Measurements from ENCODE around the gene TMEM43. TPM values are rescaled to one million over a fixed set of nuclear protein-coding genes. Genes with fewer than 3 reads are reported as not detected.

Gene TMEM43
- total and polyA plus RNA-seq, 9 donors, result 72.0 to 104 (median 87.3) TPM

DNA sequence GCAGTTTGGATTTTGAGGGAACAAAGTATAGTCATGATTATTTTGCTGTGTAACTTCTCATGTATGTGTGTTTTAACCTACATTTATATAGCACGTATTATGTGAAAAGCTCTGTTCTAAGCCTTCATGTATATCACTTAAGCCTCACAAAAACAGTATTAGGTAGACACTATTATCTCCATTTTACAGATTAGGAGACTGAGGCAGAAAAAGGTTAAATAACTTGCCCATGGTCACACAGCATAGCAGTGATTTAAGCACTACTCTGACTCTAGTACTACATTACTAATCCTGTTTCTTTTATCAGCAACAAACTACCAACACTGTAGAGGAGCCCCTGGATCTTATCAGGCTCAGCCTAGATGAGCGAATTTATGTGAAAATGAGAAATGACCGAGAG lies 56.4 kb downstream of the TMEM43 start:
- DNase-seq, result no peak
- intact Hi-C loops (cut with DNase I), result no loop called here
- Histone ChIP-seq H3K27ac (no peak overlapping the region), H3K4me1 (ENCODE audit: insufficient read depth) (peaks cover 9% of the 10 kb centered on the region), H3K4me3 (no peak overlapping the region), H3K9me3 (no peaks in the 10 kb centered on the region), H3K27me3 (no peaks in the 10 kb centered on the region), H3K36me3 (no peaks in the 10 kb centered on the region)
- TF ChIP-seq, protein P1, sequence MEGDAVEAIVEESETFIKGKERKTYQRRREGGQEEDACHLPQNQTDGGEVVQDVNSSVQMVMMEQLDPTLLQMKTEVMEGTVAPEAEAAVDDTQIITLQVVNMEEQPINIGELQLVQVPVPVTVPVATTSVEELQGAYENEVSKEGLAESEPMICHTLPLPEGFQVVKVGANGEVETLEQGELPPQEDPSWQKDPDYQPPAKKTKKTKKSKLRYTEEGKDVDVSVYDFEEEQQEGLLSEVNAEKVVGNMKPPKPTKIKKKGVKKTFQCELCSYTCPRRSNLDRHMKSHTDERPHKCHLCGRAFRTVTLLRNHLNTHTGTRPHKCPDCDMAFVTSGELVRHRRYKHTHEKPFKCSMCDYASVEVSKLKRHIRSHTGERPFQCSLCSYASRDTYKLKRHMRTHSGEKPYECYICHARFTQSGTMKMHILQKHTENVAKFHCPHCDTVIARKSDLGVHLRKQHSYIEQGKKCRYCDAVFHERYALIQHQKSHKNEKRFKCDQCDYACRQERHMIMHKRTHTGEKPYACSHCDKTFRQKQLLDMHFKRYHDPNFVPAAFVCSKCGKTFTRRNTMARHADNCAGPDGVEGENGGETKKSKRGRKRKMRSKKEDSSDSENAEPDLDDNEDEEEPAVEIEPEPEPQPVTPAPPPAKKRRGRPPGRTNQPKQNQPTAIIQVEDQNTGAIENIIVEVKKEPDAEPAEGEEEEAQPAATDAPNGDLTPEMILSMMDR (IDR thresholded peaks at IDR 0.05), result no peak
- TF ChIP-seq POLR2A (IDR thresholded peaks at IDR 0.05), result no peak
- TF ChIP-seq EP300 (IDR thresholded peaks at IDR 0.05), result no peak
- 93 to 97% (median 97%) methylated on average over 3 of the region's 3 CpGs for WGBS, 3 donors

DNA sequence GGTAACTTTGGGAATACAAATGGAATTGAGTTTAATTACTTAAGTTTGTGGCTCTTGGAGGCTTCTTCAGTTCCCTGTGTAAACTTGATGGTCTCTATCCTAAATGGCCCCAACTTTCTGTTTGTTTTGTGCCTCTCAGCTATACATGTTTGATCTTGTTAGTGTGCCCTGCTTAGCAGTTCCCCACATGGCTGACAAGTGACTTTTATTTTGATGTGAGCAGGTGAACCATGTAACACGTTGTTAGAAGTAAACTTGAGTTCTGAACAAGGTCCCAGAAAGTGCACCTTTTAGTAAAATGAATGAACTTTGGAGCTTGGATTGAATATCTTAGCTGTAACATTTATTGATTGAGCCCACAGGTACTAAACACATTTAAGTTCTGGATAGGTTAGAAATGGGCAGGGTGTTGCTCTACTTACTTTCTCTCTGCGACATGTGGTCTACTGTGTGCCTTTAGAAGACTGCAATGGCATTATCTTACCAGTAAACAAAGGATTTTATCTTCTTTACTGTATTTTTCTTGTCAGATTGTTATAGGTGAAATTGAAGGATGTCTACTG lies 58.2 kb downstream of the TMEM43 start:
- no peaks in the 10 kb centered on the region for H3K36me3 ChIP-seq
- no peak for DNase-seq
- TF ChIP-seq, protein P1 (IDR thresholded peaks at IDR 0.05), result no peak
- TF ChIP-seq EP300 (IDR thresholded peaks at IDR 0.05), result no peak
- TF ChIP-seq POLR2A (IDR thresholded peaks at IDR 0.05), result no peak
- peaks cover 2% of the 10 kb centered on the region for H3K4me1 ChIP-seq (ENCODE audit: insufficient read depth)
- intact Hi-C loops (cut with DNase I), result no loop called here
- no peaks in the 10 kb centered on the region for H3K9me3 ChIP-seq
- 55 to 60% (median 55%) methylated on average over 2 of the region's 2 CpGs for WGBS, 3 donors
- no peak overlapping the region for H3K27ac ChIP-seq
- H3K27me3 ChIP-seq, result no peaks in the 10 kb centered on the region
- no peak overlapping the region for H3K4me3 ChIP-seq

DNA sequence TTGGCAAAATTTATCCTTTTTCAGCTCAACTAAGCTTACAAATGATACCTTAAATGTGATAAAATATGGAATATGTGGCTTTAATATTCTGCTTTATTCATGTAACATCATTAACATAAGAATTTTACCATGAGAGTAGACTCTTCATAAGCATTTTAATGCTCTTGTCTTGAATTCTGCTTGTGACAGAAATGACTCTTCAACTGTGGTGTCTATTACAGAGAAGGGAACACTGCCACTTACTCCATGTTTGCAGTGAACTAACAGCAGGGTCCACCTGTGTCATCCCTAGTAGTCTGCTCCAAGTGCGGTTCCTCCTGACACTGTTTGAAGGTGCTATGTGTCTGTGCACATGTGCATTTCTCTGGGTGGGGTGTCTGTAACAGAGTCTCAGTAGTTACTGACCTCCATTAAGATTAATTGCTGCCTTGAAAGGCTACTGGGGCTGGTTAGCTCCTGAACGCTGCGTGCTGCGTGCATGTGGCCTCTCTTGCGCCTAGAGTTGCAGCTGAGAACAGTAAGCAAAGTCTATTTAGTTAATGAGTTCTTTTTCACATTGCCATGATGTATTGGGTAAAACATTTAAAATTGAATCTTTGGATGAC lies 62.1 kb downstream of the TMEM43 start:
- intact Hi-C loops (cut with DNase I), result no loop called here
- no peak for DNase-seq
- no peaks in the 10 kb centered on the region for H3K9me3 ChIP-seq
- WGBS, 3 donors, result 84 to 94% (median 90%) methylated on average over 5 of the region's 5 CpGs
- no peak overlapping the region for H3K4me3 ChIP-seq
- no peak overlapping the region for H3K27ac ChIP-seq
- no peaks in the 10 kb centered on the region for H3K36me3 ChIP-seq
- TF ChIP-seq POLR2A (IDR thresholded peaks at IDR 0.05) (no peak), EP300 (IDR thresholded peaks at IDR 0.05) (no peak)
- TF ChIP-seq, protein P1 (IDR thresholded peaks at IDR 0.05), result no peak
- H3K27me3 ChIP-seq, result no peaks in the 10 kb centered on the region
- no peaks in the 10 kb centered on the region for H3K4me1 ChIP-seq (ENCODE audit: insufficient read depth)

DNA sequence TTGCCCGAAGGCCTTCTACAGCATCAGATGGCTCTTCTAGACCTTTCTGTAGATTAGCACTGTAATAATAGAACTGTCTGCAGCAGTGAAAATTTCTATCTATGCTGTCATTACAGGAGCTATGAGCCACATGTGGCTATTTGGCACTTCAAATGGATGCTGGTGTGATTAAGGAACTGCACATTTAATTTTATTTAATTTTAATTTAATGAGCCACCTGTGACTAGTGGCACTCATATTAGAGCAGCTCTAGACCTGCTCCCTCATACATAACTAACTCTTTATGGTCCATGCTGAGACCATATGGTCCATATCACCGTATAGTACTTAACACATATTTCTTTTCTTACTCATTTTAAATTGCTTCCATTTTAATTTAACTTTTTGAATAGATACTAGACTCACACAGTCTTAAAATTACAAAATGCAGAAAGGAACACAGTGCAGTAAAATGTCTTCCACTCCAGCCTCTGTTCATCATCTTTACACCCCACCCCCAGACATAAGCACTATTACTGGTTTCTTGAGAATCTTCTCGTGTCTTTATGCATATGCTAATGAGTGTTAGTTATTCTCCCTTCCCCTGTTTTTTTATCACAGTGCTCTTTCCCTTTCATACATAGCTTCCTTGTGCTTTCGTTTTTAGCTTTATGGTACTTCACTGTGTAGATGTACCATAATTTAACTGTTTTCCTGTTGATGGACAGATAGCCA lies 63.3 kb downstream of the TMEM43 start:
- no peaks in the 10 kb centered on the region for H3K9me3 ChIP-seq
- H3K4me3 ChIP-seq, result no peak overlapping the region
- 67 to 82% (median 68%) methylated on average over 4 of the region's 4 CpGs for WGBS, 3 donors
- intact Hi-C loops (cut with DNase I), result no loop called here
- no peaks in the 10 kb centered on the region for H3K4me1 ChIP-seq (ENCODE audit: insufficient read depth)
- H3K36me3 ChIP-seq, result no peaks in the 10 kb centered on the region
- no peaks in the 10 kb centered on the region for H3K27me3 ChIP-seq
- H3K27ac ChIP-seq, result no peak overlapping the region
- TF ChIP-seq EP300 (IDR thresholded peaks at IDR 0.05) (no peak), POLR2A (IDR thresholded peaks at IDR 0.05) (no peak)
- TF ChIP-seq, protein P1 (IDR thresholded peaks at IDR 0.05), result no peak
- DNase-seq, result no peak

Other genes with a start within 250 kb of the TMEM43 start
- gene WNT7A, start 245.0 kb upstream of the TMEM43 start, total RNA-seq, result under 1 TPM in 3 of 7 donors, not detected in 4; 0.22 to 0.83 (median 0.34) TPM
- not detected for gene WNT7A, start 245.0 kb upstream of the TMEM43 start, polyA plus RNA-seq
- gene CHCHD4, start 182 bp upstream of the TMEM43 start, total RNA-seq, result 10 to 100 TPM; 10.1 to 16.7 (median 12.2) TPM
- 10 to 100 TPM; 11.7 to 22.2 TPM for gene CHCHD4, start 182 bp upstream of the TMEM43 start, polyA plus RNA-seq
- gene XPC, start 53.5 kb downstream of the TMEM43 start, total RNA-seq, result 10 to 100 TPM; 38.7 to 50.8 (median 40.6) TPM
- 10 to 100 TPM; 36.2 to 63.1 TPM for gene XPC, start 53.5 kb downstream of the TMEM43 start, polyA plus RNA-seq
- gene LSM3, start 53.8 kb downstream of the TMEM43 start, total RNA-seq, result 10 to 100 TPM in 3 of 7 donors, 1 to 10 TPM in 4; 7.9 to 12.0 (median 9.7) TPM
- 10 to 100 TPM; 11.2 to 18.6 TPM for gene LSM3, start 53.8 kb downstream of the TMEM43 start, polyA plus RNA-seq